ENCODE measurements around the gene BTNL2. TPM values are rescaled to one million over a fixed set of nuclear protein-coding genes. Genes with fewer than 3 reads are reported as not detected.

The BTNL2 gene
- total RNA-seq, 1 donor from 2014 or later = not detected

DNA sequence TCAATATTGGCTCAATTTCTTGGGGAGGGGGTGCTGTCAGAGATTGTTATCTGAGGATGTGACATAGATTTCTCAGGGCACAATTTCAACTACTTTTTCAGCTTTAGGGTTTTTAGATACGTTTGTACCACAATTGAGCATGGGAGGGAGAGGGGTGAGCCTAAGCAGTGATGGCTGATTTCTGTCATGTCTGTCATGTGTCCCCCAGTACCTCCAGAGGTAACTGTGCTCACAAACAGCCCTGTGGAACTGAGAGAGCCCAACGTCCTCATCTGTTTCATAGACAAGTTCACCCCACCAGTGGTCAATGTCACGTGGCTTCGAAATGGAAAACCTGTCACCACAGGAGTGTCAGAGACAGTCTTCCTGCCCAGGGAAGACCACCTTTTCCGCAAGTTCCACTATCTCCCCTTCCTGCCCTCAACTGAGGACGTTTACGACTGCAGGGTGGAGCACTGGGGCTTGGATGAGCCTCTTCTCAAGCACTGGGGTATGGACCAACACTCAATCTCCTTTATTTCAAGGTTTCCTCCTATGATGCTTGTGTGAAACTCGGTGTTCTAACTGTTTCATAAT lies 36.1 kb upstream of the BTNL2 start:
- Mint-ChIP-seq H3K36me3 (no peaks in the 10 kb centered on the region), H3K9me3 (peaks cover 6% of the 10 kb centered on the region), H3K4me3 (no peak overlapping the region), H3K4me1 (ENCODE audit: unreplicated experiment) (no peaks in the 10 kb centered on the region), H3K27ac (no peak overlapping the region), H3K27me3 (peaks cover 31% of the 10 kb centered on the region)
- no peak for TF ChIP-seq CTCF (conservative IDR thresholded peaks at IDR 0.05)
- DNase-seq (ENCODE audit: extremely low spot score, unreplicated experiment) = no peak

GRCh38 chr6:32442243-32442667 lies 35.3 kb upstream of the BTNL2 start:
- Mint-ChIP-seq H3K36me3 (no peaks in the 10 kb centered on the region), H3K4me3 (peak overlapping the region; percentile 20), H3K27ac (peak overlapping the region; percentile 62), H3K27me3 (peaks cover 26% of the 10 kb centered on the region), H3K4me1 (ENCODE audit: unreplicated experiment) (no peaks in the 10 kb centered on the region), H3K9me3 (peaks cover 6% of the 10 kb centered on the region)
- no peak for DNase-seq (ENCODE audit: extremely low spot score, unreplicated experiment)
- TF ChIP-seq CTCF (conservative IDR thresholded peaks at IDR 0.05) = no peak

DNA sequence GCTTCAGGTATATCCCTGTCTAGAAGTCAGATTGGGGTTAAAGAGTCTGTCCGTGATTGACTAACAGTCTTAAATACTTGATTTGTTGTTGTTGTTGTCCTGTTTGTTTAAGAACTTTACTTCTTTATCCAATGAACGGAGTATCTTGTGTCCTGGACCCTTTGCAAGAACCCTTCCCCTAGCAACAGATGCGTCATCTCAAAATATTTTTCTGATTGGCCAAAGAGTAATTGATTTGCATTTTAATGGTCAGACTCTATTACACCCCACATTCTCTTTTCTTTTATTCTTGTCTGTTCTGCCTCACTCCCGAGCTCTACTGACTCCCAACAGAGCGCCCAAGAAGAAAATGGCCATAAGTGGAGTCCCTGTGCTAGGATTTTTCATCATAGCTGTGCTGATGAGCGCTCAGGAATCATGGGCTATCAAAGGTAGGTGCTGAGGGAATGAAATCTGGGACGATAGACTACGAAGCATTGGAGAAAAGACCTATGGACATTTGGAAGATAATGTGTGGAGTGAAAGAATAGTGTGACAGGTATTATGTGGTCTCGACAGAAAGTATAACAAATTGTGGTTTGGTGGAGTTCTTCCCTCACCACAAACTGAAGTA lies 32.7 kb upstream of the BTNL2 start, which contains the start of gene HLA-DRA:
Gene HLA-DRA, plus strand, starts transcription at position 286 of the 613 bp plus-strand sequence. Its CDS starts 64 bp downstream, at position 350.
- Mint-ChIP-seq H3K4me1 (ENCODE audit: unreplicated experiment) (no peaks in the 10 kb centered on the region), H3K36me3 (no peaks in the 10 kb centered on the region), H3K4me3 (no peak within 1 kb of the TSS), H3K9me3 (peaks cover 6% of the 10 kb centered on the region), H3K27me3 (peaks cover 18% of the 10 kb centered on the region), H3K27ac (no peak within 1 kb of the TSS)
- no peak for DNase-seq (ENCODE audit: extremely low spot score, unreplicated experiment)
- no peak for TF ChIP-seq CTCF (conservative IDR thresholded peaks at IDR 0.05)

- no peaks in the 10 kb centered on the region for H3K36me3 Mint-ChIP-seq
- peaks cover 18% of the 10 kb centered on the region for H3K27me3 Mint-ChIP-seq
- no peak overlapping the region for H3K27ac Mint-ChIP-seq
- no peak for DNase-seq (ENCODE audit: extremely low spot score, unreplicated experiment)
- no peaks in the 10 kb centered on the region for H3K4me1 Mint-ChIP-seq (ENCODE audit: unreplicated experiment)
- peaks cover 6% of the 10 kb centered on the region for H3K9me3 Mint-ChIP-seq
- no peak overlapping the region for H3K4me3 Mint-ChIP-seq
- no peak for TF ChIP-seq CTCF (conservative IDR thresholded peaks at IDR 0.05)
These were observed 32.2 kb upstream of the BTNL2 start for GRCh38 chr6:32439139-32439538.

- Mint-ChIP-seq H3K4me3 (no peak overlapping the region), H3K9me3 (peaks cover 3% of the 10 kb centered on the region), H3K4me1 (ENCODE audit: unreplicated experiment) (no peaks in the 10 kb centered on the region), H3K36me3 (no peaks in the 10 kb centered on the region), H3K27me3 (peaks cover 17% of the 10 kb centered on the region), H3K27ac (no peak overlapping the region)
- no peak for DNase-seq (ENCODE audit: extremely low spot score, unreplicated experiment)
- no peak for TF ChIP-seq CTCF (conservative IDR thresholded peaks at IDR 0.05)
These were observed 30.2 kb upstream of the BTNL2 start for GRCh38 chr6:32436995-32437836.
